GM21737 (cell line): ENCODE data around the gene ZNF565.
"Not testable (repeated sequence)": the region's sequence is repeated elsewhere in the genome, so short reads cannot be mapped to it uniquely, and the experiment has no call there.

Source experiments
- ATAC-seq: cut with Tn5 transposase; IDR thresholded peaks from one replicate; pipeline ENCODE4 v1.9.1; 2021; ENCODE audit warnings: mild to moderate bottlenecking, moderate library complexity; ENCODE audit not compliant: unreplicated experiment

Gene ZNF565

GRCh38 chr19:36214386-36215275, at the start of gene ZNF565, which contains the start of gene ZNF146:
TSS of gene ZNF565 (minus strand) at chr19:36214665. CDS start at chr19:36201985, 12,680 bp downstream.
TSS of gene ZNF146 (plus strand) at chr19:36215106. CDS start at chr19:36236441, 21,335 bp downstream.
- peak; percentile 93 for ATAC-seq

GRCh38 chr19:36259211-36259610, 44.7 kb upstream of the ZNF565 start:
- no peak for ATAC-seq

- no peak for ATAC-seq
These were observed 43.8 kb upstream of the ZNF565 start for GRCh38 chr19:36258028-36258875.

- ATAC-seq = no peak
These were observed 43.0 kb upstream of the ZNF565 start for GRCh38 chr19:36257520-36257876.

DNA sequence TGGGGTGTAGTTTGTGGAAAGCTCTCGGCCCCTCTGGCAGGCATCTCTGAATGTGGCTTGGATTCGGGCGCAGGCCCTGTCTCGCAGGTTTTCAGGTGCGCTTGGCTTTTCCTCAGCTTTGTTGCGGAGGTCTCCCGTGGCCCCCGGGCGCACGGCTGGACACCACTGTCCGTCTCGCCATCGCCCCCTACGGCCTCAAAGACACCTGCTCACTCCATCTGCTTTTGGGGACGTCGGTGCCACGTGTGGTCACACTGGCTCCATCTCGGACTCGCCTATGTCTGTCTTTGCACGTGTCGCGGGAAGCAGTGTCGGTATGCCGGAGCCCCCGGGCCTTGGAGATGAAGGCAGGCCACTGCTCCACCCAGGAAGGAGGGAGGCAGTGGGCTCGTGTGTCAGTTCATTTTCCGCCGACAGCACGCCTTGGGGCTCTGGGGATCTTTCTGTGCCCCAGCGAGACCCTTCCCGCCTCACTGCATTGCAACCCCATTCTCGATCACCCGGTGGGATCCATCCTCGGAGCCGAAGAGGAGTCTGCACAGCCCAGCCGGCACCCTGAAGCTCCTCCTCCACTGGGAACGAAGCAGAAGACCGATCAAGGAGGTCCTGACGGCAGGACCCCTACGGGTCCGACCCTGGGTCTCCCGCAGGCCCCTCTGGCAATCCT, 42.5 kb upstream of the ZNF565 start:
- no peak for ATAC-seq

DNA sequence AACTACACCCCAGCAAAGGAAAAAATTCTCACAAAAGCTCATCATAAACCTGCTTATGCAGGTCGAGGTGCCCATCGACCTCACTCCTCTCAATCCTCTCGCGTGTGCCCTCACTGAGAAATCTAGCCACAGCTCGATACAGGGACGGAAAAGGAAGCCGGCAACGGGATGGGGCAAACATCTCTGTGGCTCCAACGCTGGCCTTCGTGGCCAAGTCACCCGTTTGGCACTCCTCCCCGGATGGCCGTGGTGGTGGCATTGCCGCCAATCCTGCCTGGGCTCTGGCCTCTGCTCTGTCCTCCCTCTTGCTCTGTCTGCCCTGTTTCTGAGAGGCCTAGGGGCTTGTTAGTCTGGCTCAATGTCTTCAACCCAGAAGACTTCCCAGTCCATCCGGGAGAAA, 41.6 kb upstream of the ZNF565 start:
- ATAC-seq = no peak

- ATAC-seq = no peak
These were observed 40.9 kb upstream of the ZNF565 start for GRCh38 chr19:36255316-36255715.

DNA sequence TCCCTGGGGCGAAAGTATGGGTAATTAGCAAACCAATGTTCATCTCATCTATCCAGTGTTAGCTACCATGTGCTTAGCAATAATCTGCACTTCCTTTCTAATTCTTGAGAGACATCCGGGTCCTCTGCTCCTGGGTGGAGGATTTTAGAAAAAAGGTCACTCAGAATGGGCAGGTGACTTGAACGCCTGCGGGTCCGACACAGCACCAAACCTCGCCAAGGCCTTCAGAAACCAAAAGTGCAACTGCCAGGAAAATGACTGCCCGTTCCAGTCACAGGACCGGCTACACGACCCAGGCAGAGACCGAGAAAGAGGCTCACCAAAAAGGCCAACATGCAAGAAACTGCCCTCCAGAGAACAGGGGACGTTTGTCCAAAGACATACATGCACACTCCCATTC, 40.4 kb upstream of the ZNF565 start:
- no peak for ATAC-seq

DNA sequence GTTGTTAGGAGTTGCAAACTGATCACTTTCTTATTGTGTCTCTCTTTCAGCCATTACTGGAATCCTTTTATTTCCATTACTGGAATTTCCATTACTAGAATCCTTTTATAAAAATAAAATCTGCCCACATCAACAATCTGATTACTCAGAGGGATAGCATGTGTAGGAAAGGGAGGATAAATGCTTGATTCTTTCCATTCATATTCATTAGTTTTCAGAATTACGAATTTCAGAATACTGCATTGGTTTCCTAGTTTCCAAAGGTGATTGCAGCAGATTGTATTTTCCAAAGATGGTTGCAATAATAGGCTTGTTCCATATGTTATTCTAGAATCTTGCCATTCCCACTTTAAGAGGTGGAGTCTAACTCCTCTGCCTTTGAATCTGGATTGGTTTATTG, 37.6 kb upstream of the ZNF565 start:
- ATAC-seq = no peak

GRCh38 chr19:36246006-36246481, 31.6 kb upstream of the ZNF565 start:
- ATAC-seq = no peak

DNA sequence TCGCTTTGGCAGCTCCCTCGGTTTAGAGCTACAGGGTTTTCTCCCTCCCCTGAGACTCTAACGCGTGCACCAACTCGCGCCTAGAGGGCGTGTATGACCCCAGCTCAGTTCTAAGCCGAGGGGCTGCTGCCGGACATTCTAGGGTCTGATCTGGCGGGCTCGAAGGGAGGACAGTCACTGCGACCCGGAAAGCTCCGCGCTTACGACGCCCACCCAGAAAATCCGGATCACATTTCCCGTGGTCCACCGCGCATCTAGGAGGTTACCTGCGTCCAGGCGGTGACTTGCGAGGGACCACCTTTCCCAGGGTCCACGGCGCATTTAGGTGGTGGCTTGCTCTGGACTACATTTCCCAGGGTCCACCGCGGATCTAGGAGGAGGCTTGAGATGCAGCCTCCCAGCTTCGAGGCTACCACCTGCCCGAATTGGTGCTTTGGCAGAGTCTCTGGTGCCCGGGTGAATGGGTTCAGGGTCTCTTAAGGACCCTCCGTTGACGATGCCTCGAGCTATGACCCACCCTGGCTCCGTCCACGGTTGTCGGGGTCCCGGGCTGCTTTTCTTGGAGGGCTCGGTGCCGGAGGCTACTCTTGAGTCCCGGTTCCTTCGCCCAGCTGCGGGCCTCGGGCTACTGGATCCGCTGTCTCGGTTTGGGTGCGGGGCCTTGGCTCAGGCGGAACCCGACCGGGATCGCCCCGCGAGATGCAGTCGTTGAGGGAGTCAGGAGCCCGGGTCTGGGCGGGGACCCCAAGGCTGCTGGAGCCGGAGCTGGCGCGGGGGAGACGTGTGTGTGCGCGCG, 30.9 kb upstream of the ZNF565 start:
- ATAC-seq = no peak

DNA sequence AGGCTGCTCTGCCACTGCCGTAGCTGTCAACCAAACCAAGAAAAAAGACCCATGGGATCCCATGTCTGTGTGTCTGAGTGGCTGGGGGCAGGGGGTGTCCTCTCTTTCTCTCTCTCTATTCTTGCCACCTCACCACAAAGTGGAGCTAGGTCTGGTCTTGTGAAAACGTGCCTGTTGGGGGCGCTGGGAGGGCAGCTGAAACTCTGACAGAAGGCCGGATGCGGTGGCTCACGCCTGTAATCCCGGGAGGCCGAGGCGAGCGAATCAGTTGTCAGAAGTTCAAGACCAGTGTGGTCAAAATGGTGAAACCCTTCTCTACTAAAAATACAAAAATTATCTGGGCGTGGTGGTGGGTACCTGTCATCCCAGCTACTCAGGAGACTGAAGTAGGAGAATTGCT, 29.6 kb upstream of the ZNF565 start:
- no peak for ATAC-seq

- no peak for ATAC-seq
These were observed 22.5 kb upstream of the ZNF565 start for GRCh38 chr19:36236946-36237310.

DNA sequence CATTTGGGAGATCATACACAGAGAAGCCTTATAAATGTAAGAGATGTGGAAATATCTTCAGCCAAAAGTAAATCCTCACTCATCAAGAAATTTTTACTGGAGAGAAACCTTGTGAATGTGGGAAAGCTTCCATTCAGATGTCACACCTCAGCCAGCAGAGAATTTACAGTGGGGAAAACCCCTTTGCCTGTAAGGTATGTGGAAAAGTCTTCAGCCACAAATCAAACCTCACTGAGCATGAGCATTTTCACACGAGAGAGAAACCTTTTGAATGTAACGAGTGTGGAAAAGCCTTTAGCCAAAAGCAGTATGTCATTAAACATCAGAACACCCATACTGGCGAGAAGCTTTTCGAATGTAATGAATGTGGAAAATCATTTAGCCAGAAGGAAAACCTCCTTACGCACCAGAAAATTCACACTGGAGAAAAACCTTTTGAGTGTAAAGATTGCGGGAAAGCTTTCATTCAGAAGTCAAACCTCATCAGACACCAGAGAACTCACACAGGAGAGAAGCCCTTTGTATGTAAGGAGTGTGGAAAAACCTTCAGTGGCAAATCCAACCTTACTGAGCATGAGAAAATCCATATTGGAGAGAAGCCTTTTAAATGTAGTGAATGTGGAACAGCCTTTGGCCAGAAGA, 22.0 kb upstream of the ZNF565 start:
- no peak for ATAC-seq

- ATAC-seq = not testable (repeated sequence)
These were observed 19.2 kb upstream of the ZNF565 start for GRCh38 chr19:36233626-36234025.

GRCh38 chr19:36225219-36225892, 10.9 kb upstream of the ZNF565 start:
- ATAC-seq = no peak

- no peak for ATAC-seq
These were observed 8.0 kb upstream of the ZNF565 start for GRCh38 chr19:36222503-36222902.

GRCh38 chr19:36221474-36221873, 7.0 kb upstream of the ZNF565 start:
- no peak for ATAC-seq
